GM19372 (cell line): ENCODE measurements around the gene GPR157.
"Not testable (repeated sequence)": the region's sequence is repeated elsewhere in the genome, so short reads cannot be mapped to it uniquely, and the experiment has no call there.

Experiments used
- ATAC-seq: cut with Tn5 transposase; IDR thresholded peaks from one replicate; pipeline ENCODE4 v1.9.1; 2021; ENCODE audit warnings: mild to moderate bottlenecking, low read depth, moderate library complexity; ENCODE audit not compliant: unreplicated experiment

GPR157 gene

DNA sequence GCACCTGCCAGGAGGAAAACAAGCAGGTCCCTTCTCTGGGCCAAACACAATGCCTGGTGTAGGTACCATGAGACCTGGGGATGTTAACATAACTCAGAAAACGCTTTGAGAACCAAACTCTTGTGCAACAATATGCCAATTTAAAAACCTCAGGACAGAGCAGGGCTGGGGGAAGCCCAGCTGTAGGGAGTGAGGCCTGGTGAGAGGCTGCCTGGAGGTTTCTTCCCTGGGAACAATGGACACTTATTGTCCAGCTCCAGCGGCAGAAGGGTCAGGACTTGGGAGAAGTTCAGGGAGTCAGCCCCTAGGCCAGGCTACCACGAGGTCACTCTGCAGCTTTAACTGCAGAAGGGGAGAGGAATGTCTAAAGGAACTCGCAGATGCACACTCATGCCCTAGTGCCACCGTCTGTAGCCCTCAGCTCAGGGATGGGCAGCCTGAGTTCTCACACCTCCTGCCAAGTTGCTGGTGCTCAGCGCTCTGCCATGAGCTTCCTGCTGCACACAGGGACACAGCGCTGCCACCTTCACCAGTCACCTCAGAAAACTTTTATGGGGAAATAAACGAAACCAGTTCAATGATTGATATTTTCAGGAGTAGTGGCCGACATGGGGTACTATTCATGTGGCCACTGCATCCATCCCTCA lies 8.5 kb downstream of the GPR157 start:
- ATAC-seq = no peak

DNA sequence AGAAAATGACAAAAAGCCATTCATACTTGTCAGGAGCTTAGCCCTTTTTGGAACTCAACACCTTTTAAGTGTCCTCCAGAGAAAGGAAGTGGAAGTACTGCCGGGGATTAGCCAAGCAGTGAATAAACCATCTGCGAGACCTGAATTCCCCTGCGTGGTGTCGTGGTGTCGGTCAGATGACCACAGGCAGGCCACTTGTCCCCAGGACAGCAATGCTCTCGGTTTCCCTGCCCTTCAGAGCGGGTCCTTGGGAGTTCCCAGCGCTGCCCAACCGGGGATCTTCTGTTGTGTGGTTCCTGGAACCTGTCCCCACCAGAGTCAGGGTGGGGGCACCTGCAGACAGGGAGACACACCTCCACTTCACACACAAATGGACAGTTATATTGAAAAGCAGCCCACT lies 9.2 kb downstream of the GPR157 start:
- ATAC-seq = no peak

DNA sequence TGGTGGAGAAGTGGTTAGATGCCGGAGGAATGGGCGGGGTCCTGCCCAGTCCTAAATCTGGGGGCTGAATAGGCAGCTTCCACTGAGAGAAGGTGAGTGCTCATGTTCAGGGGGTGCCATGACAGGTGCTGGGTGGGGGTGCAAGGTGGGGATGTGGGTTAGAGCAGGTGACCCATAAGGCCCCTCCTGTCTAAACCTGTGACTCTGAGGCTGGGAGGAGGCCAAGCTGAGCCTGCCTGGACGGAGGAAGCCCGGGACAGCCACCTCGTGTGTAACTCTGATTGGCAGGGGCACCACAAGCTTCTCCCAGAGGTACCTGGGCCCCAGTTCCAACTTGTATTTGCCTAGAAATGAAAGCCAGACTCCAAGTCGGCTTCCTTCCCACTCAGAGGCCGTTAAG lies 10.7 kb downstream of the GPR157 start:
- ATAC-seq = no peak

DNA sequence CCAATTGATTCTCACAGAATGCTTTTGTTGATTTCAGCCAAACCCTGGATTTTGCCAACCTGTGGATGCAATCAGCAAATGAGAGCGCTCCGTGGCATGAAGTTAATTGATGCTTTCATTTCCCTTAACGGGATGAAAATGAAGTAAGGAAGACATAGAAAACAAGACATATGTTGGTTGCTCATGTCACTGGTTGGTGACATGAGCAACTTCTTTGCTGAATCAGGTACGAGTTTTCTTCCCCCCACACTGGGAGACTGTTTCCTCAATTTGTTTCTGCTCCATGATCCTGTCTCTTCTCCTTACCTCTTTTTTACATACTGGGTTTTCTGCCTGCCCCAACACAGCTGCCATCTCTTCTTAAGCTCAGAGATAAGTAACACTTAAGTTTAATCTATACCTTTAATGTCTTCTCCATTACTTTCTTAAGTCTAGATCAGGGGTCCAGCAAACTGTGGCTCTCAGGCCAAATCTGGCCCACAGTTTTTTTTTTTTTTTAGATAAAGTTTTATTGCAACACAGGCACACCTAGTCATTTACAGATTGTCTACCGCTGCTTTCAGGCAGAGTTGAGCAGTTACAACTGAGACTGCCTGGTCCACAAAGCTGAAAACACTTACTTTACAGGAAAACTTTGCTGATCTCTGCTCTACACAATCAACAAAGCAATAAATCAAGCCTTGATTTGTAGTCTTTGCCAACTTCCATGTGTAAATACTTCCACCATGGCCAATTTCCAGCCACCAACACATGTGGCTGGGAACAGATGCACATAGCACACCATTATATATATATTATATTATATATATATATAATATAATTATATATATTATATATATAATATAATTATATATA lies 13.3 kb downstream of the GPR157 start:
- no peak for ATAC-seq

- no peak for ATAC-seq
Observed at GRCh38 chr1:9112961-9113880, 15.7 kb downstream of the GPR157 start.

DNA sequence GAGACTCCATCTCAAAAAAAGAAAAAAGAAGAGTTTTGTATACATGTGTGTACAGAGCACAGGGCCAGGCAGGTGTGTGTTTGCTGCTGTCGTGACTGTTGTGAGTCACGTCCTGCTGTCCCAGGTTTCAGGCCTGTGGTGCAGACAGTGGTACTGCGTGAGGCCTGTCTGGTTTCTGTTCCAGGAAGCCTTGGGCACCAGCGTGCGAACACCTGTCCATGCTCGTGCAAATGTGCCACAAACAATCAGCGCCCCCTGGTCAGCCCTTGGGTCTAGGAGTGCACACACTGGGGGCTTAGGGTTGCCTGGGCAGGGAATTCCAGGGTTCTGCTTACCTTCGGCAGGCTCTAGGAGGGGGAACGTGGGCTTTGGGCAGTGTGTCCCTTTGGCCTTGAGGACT lies 16.9 kb downstream of the GPR157 start:
- no peak for ATAC-seq

- no peak for ATAC-seq
Observed at GRCh38 chr1:9111357-9111691, 17.6 kb downstream of the GPR157 start.

DNA sequence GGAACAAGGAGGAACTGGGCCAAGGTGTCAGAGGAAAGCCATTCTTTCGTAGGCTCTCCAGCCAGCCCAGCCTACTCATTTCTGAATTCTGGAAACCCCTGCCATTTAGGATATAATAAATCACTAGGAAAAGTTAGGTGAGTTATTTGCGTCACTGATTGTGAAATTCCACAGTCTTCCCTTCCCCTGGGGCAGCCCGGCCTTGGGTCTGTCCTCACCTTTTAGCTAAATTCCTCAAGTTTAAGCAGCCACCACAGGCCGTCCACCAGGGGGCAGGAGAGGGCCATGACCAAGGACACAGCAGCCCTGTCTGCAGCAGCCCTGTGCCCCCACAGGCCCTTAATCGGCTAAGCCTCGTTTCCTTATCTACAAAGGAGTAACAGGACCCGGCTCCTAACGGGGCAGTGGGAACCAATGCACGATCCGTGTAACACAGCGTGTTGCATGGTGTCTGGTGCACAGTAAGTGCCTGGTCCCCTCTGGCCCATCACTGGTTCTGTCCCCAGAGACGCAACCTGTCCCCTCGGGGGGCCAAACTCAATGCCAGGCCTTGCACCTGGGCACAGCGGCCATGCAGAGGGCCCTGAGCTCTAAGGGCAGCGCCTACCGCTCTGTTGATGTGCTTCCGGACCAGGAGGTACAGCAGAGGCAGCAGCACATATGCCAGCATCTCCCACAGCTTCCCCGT lies 18.1 kb downstream of the GPR157 start:
- no peak for ATAC-seq

- no peak for ATAC-seq
Observed at GRCh38 chr1:9108056-9108665, 20.7 kb downstream of the GPR157 start.

GRCh38 chr1:9107136-9107535 lies 21.8 kb downstream of the GPR157 start:
- ATAC-seq = no peak

DNA sequence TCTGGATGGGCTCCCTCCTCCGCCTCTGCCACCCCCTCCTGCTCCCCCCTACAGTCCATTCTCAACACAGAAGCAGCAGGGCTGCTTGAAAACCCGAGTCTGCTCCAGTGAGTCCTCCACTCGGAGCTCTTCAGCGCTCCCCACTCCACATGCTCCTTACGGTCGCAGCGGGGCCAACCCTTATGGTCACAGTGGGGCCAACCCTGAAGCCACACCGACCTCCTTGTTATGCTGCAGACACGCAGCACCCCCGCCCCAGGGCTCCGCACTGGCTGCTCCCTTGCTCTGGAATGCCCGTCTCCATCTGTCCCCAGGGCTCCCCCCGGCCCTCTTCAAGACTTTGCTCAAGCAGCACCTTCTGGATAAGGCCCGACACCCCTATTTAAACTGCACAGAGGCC lies 22.6 kb downstream of the GPR157 start:
- no peak for ATAC-seq

DNA sequence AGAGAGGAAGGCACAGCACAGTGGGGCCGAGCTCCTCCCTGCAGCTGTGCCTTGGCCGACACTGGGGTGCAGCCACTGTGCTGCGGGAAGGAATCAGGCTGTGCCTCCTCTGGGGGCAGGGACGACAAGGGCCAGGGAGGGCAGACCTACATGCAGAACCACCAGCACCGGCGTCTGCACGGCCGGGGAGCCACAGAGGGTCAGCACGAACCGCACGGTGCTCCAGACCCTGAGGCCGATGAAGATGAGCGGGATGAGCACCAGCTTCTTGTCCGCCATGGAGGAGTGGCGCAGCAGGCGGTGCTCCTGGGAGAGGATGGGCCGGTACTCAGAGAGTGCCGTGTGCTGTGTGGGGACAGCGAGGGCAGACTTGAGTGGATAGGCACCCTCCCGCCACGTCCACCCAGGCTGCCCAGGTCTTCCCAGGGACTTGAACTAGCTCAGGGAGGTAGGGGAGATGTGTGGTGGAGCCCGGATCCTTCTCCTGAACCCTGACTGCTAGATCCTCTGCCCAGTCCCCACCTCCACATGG lies 23.5 kb downstream of the GPR157 start:
- no peak for ATAC-seq

GRCh38 chr1:9101510-9102146 lies 27.3 kb downstream of the GPR157 start:
- ATAC-seq = no peak

- ATAC-seq = no peak
Observed at GRCh38 chr1:9100471-9101043, 28.3 kb downstream of the GPR157 start.

DNA sequence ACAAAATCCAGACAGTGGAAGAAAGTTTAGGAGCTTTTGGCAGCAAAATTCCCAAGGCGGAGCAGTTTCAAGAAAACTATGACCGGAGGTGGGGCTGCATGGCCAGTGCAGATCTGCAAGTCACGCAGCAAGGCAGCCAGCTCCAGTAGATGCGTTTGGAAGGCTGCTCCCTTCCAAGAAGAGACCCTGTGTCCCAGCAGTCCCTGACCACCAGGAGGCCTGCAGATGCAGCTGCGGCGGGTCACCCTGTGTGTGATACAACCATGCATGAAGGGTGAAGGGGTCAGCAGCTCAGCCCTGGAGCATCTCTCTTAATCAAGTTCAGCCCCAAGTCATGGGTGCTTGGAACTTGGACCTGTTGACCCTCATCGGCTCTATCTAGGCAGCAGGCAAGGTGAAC lies 29.3 kb downstream of the GPR157 start:
- ATAC-seq = no peak

- no peak for ATAC-seq
Observed at GRCh38 chr1:9097947-9098705, 30.8 kb downstream of the GPR157 start.

DNA sequence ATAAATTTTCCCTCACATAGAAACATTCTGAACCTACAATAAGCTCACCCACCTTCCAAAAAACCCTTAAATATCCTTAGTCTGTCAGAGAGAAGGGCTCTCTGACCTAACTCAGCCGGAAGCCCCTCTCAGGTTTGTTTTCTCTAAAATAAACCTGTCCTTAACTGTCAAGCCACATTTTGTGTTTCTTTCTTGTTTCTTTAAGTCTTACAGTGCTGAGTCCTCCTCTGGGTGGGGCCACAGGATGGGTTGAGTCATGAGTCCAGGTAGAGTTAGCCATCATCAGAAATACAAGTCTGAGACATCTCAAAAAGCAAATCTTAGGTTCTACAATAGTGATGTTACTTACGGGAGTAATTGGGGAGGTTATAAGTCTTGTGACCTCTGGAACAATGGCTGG lies 33.1 kb downstream of the GPR157 start:
- no peak for ATAC-seq

GRCh38 chr1:9093996-9094595 lies 34.8 kb downstream of the GPR157 start:
- not testable (repeated sequence) for ATAC-seq
